ENCODE measurements around the gene PWWP2A. TPM values are rescaled to one million over a fixed set of nuclear protein-coding genes. Genes with fewer than 3 reads are reported as not detected.
A peak's percentile ranks its signal among the peaks of the same experiment; 100 is the strongest.
"Not testable (repeated sequence)": the region's sequence is repeated elsewhere in the genome, so short reads cannot be mapped to it uniquely, and the experiment has no call there.

Gene PWWP2A
- polyA plus RNA-seq, 1 donor from 2014 or later, result 30.5 TPM

DNA sequence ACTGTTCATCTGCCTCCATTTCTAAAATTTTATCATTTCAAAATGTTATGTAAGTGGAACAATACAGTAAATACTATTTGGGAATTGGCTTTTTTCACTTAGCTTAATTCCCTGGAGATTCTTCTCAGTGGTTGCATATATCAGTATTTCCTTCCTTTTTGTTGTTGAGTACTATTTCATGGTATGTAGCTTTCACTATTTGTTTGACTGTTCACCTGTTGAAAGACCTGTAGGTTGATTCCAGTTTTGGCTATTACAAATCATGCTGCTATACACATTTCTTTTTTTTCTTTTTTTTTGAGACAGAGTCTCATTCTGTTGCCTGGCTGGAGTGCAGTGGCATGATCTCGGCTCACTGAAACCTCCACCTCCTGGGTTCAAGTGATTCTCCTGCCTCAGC is 33.0 kb upstream of the PWWP2A start:
- Mint-ChIP-seq H3K4me1 (peaks cover 0 to 6% (median 3%) of the 10 kb centered on the region in 3 donors), H3K4me3 (peak overlapping the region in 2 of 4 donors; percentile 2 to 25), H3K27me3 (peaks cover 5% of the 10 kb centered on the region), H3K36me3 (peaks cover 2% of the 10 kb centered on the region), H3K27ac (no peak overlapping the region), H3K9me3 (peaks cover 0 to 3% (median 1%) of the 10 kb centered on the region in 3 donors)

DNA sequence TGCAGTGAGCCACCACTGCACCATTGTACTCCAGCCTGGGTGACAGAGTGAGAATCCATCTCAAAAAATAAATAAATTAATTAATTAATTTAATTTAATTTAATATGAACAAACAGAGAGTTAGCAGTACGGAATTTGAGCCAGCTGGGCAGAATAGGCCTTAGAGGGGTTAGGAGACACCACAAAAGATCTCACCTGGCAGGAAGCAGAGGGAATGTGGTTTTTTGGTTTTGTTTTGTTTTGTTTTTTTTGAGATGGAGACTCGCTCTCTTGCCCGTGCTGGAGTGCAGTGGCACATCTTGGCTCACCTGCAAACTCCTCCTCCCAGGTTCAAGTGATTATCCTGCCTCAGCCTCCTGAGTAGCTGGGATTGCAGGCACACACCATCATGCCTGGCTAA is 31.8 kb upstream of the PWWP2A start:
- peaks cover 5% of the 10 kb centered on the region for H3K36me3 Mint-ChIP-seq
- no peak overlapping the region for H3K4me3 Mint-ChIP-seq
- peaks cover 5% of the 10 kb centered on the region for H3K27me3 Mint-ChIP-seq
- H3K4me1 Mint-ChIP-seq, result peaks cover 0 to 9% (median 0%) of the 10 kb centered on the region in 3 donors
- H3K9me3 Mint-ChIP-seq, result peaks cover 0 to 3% (median 1%) of the 10 kb centered on the region in 3 donors
- H3K27ac Mint-ChIP-seq, result no peak overlapping the region

DNA sequence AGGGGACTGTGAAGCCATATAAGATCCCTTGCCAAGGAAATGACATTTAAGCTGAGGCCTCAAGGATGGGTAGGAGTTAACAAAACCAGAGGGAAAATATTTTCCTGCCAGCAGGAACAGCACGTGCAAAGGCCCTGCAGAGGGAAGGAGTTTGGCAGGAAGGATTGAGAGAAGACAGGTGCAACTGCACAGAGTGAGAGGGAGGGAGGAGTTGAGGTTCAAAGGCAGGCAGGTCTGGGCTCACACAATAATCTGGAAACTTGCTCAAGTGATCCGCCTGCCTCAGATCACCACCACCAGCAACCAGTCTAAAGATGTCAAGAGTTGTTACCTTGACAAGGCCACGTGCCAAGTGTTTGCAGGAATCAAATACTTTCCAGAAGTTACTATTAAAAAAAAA is 31.1 kb upstream of the PWWP2A start:
- peaks cover 0 to 9% (median 0%) of the 10 kb centered on the region in 3 donors for H3K4me1 Mint-ChIP-seq
- H3K27ac Mint-ChIP-seq, result no peak overlapping the region
- H3K4me3 Mint-ChIP-seq, result no peak overlapping the region
- peaks cover 5% of the 10 kb centered on the region for H3K36me3 Mint-ChIP-seq
- peaks cover 0 to 3% (median 1%) of the 10 kb centered on the region in 3 donors for H3K9me3 Mint-ChIP-seq
- peaks cover 5% of the 10 kb centered on the region for H3K27me3 Mint-ChIP-seq

DNA sequence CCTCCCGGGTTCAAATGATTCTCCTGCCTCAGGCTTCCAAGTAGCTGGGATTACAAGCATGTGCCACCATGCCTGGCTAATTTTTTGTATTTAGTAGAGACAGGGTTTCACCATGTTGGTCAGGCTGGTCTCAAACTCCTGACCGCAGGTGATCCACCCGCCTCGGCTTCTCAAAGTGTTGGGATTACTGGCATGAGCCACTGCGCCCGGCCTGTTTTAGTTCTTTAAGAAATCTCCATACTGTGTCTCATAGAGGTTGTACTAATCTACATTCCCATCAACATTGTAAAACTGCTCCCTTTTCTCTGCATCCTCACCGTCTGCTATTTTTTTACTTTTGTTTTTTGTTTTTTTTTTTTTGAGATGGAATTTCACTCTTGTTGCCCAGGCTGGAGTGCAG is 25.2 kb upstream of the PWWP2A start:
- not testable (repeated sequence) for H3K27ac Mint-ChIP-seq, H3K36me3 Mint-ChIP-seq, H3K4me1 Mint-ChIP-seq, H3K9me3 Mint-ChIP-seq, H3K4me3 Mint-ChIP-seq, H3K27me3 Mint-ChIP-seq

DNA sequence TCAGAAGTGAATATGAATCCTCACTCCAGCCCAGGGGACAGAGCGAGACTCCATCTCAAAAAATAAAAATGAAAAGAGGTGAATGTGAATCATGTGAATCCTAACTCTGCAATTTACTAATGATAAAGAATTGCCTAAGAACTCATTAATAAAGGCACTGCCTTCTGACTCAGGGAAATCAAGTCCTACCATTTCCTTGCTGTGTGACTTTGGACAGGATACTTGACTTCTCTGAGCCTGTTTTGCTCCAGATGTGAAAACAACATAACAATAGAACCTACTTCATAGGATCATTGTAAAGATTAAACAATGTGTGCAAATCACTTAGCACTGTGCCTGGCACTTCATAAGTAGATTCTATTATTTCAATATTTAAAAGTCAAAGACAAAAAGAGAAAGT is 15.1 kb upstream of the PWWP2A start:
- Mint-ChIP-seq H3K36me3 (no peaks in the 10 kb centered on the region), H3K4me3 (no peak overlapping the region), H3K4me1 (no peaks in the 10 kb centered on the region), H3K27me3 (peaks cover 11% of the 10 kb centered on the region), H3K9me3 (no peaks in the 10 kb centered on the region), H3K27ac (no peak overlapping the region)

DNA sequence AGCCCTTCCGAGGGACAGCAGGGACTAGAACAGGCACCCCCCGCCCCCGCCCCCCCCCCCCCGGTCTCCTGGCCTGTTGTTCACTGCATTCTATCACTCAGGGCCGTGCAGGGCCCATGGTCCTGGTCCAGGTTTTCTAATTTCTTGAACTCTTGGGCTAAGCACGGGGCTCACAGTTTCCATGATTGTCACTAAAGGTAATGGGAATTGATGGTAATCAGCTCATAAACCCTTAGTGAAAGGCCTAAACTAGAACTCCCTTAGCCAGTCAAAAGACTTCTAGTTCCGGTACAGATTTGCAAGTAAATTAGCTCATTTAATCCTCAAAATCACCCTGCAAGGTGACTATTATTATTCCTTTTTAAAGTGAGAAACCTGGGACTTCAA is 14.7 kb upstream of the PWWP2A start:
- Mint-ChIP-seq H3K36me3 (no peaks in the 10 kb centered on the region), H3K4me1 (no peaks in the 10 kb centered on the region), H3K27me3 (peaks cover 13% of the 10 kb centered on the region), H3K27ac (no peak overlapping the region), H3K9me3 (no peaks in the 10 kb centered on the region), H3K4me3 (no peak overlapping the region)

DNA sequence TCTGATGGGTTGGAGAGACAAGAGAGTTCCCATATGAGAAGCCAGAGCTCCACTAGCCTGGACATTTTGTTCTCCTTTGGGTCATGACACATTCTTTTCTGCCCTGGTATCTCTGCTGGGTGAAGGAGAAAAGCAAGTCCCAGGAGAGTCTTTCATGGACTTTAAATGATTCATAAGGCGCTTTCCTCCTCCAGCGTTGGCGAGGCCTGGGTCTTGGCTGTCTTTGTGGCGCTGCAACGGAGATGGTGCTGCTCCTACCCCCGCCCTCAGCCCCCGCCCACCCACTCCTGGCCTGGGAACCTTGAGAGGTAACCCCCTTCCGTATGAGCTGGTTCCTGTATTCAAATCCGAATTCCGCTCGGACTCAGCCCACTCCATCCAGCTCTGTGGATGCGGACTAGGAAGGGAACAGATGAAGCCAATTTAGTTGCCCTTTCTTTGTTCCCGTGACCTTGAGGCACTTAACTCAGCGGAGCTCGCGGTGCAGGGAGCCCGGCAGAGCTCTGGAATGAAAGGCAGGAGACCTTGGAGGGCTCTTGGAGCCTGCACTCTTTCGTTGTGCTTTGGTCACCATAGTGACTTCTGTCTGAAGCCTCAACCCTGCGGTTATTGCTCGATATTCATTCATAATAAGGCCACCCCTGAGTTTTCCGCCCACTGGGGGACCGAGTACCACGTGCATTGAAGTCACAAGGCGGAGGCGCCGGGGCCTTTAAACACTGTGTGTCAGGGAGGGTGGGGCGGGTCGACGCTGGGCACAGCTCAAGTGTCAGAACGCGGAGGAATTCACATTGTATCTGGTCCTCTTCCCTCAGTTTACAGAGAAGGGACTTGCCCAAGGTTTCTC is 14.0 kb upstream of the PWWP2A start:
- Mint-ChIP-seq H3K4me3 (peak overlapping the region in 1 of 4 donors; percentile 12), H3K27me3 (peaks cover 16% of the 10 kb centered on the region), H3K9me3 (no peaks in the 10 kb centered on the region), H3K4me1 (no peaks in the 10 kb centered on the region), H3K27ac (no peak overlapping the region), H3K36me3 (no peaks in the 10 kb centered on the region)

DNA sequence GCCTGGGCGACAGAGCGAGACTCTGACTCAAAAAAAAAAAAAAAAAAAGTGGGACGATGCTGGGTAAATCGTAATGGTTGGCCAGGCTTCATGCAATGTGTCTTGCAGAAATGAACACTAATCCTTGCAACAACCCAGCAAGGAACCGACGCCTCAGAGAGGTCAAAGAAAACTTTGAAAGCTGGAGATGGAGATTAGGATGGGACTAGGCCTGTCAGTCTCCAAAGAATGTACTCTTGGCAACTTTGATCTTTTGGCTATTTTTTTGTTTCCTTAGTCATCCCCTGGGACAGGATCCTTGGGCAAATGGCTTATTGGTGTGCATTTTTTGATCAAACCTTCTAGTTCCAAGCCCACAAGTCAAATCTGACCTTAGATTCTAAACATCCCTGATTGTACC is 10.6 kb upstream of the PWWP2A start:
- peaks cover 18% of the 10 kb centered on the region for H3K27me3 Mint-ChIP-seq
- H3K36me3 Mint-ChIP-seq, result no peaks in the 10 kb centered on the region
- peaks cover 0 to 5% (median 2%) of the 10 kb centered on the region in 3 donors for H3K9me3 Mint-ChIP-seq
- H3K27ac Mint-ChIP-seq, result no peak overlapping the region
- H3K4me1 Mint-ChIP-seq, result no peaks in the 10 kb centered on the region
- H3K4me3 Mint-ChIP-seq, result no peak overlapping the region

DNA sequence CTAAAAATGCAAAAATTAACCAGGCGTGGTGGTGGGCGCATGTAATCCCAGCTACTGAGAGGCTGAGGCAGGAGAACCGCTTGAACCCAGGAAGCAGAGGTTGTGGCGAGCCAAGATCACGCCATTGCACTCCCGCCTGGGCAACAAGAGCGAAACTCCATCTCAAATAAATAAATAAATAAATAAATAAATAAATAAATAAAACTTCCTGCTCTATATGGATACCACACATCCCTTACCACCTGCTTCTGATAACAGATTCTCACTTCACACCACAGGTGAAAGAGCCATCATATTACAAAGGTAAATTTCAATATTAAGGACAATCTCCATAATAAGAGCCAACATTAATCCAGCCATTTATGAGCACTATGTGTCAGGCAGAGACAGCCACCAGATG is 9.4 kb upstream of the PWWP2A start:
- Mint-ChIP-seq H3K4me3 (no peak overlapping the region), H3K27me3 (peaks cover 14% of the 10 kb centered on the region), H3K36me3 (no peaks in the 10 kb centered on the region), H3K4me1 (no peaks in the 10 kb centered on the region), H3K9me3 (peaks cover 0 to 5% (median 2%) of the 10 kb centered on the region in 3 donors), H3K27ac (no peak overlapping the region)

DNA sequence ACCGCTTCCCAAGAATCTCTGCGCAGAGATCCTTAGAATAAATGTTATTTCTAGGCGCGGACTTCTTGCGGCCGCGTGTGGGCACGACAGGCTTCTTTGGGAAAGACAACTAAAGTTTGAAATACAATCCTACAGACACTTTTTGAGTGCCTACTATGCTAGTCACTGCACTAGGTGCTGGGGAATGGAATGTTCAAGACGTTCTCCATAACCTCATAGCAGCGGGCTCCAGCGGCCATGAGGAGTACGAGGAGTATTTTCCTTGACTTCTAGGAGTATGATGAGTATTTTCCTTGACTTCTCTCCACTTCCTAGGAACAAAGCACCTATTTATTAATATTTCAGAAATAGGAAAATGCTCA is 636 bp upstream of the PWWP2A start:
- Mint-ChIP-seq H3K27me3 (peaks cover 3% of the 10 kb centered on the region), H3K36me3 (peaks cover 2% of the 10 kb centered on the region), H3K9me3 (no peaks in the 10 kb centered on the region), H3K4me3 (peak overlapping the region; percentile 68 to 99 (median 94)), H3K27ac (peak overlapping the region; percentile 12 to 94 (median 31)), H3K4me1 (peaks cover 0 to 12% (median 9%) of the 10 kb centered on the region in 3 donors)

DNA sequence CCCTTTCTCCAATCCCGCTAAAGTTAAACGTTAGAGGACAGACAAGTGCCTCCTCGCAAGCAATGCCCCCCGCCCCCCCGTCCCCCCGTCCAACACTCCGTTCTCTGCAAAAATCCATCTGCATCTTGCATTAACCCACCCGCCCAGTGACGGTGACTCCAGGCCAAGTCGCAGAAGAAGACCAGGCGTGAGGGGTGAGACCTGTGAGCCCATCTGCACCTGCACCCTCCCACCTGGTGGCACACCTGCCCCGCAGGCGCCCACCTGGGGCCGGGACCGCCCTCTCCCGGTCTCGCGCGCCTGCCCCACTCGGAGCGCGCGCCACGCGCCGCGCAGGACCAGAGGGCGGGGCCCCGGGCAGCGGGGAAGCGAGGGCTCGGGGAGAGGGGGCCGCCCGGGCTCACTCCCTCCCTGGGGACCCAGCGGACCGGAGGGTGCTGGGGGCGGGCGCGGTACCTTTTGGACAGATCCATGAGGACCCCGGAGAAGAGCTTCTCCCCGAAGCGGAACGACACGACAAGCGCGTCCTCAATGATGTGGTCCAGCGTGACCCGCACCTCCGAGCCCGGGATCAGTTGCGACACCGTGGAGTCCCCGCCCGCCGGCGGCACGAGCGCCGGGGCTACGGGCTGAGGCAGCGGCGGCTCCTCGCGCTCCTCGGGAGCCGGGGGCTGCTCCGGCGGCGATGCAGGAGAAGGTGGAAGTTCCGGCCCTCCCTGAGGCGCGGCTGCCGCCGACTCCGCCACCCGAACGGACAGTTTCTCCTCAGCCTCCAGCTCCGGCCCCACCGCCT is 705 bp downstream of the PWWP2A start:
- H3K36me3 Mint-ChIP-seq, result peaks cover 3% of the 10 kb centered on the region
- H3K27ac Mint-ChIP-seq, result peak overlapping the region in 2 of 3 donors; percentile 15 to 31
- no peaks in the 10 kb centered on the region for H3K9me3 Mint-ChIP-seq
- H3K4me1 Mint-ChIP-seq, result peaks cover 2 to 12% (median 9%) of the 10 kb centered on the region in 3 donors
- peak overlapping the region; percentile 71 to 99 (median 93) for H3K4me3 Mint-ChIP-seq
- H3K27me3 Mint-ChIP-seq, result peaks cover 3% of the 10 kb centered on the region

DNA sequence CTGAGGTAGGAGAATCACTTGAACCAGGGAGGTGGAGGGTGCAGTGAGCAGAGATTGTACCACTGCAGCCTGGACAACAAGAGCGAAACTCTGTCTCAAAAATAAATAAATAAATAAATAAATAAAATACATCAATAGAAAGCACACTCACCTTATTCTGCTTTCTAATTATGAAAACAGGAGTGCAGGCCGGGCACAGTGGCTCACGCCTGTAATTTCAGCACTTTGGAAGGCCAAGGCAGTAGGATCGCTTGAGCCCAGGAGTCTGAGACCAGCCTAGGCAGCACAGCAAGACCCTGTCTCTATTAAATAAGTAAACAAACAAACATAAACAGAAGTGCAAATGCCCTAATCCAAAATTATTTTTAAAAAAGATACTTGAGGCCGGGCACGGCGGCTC is 2.3 kb downstream of the PWWP2A start:
- H3K4me1 Mint-ChIP-seq, result peaks cover 6 to 12% (median 9%) of the 10 kb centered on the region in 3 donors
- peak overlapping the region in 3 of 4 donors; percentile 30 to 65 (median 38) for H3K4me3 Mint-ChIP-seq
- no peaks in the 10 kb centered on the region for H3K27me3 Mint-ChIP-seq
- peaks cover 3% of the 10 kb centered on the region for H3K36me3 Mint-ChIP-seq
- H3K27ac Mint-ChIP-seq, result no peak overlapping the region
- H3K9me3 Mint-ChIP-seq, result no peaks in the 10 kb centered on the region

DNA sequence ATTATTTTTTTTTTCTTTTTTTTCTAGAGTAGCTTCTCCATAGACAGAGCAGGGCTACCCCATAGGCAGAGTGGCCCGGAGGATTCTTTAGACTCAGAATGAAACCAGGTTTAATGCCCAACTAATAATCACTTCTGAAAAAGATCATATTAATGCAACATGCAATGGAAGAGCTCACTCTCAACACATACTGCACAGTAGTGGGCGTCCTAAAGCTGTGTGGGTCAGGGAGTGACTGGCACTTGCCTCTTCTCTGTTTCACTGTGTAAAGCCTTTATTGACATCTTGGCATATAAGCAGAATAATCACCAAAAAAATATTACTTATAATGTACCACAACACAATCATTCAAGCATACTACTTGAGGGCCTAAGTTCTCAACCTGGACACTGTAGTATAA is 11.1 kb downstream of the PWWP2A start:
- H3K36me3 Mint-ChIP-seq, result peaks cover 5% of the 10 kb centered on the region
- no peak overlapping the region for H3K4me3 Mint-ChIP-seq
- H3K4me1 Mint-ChIP-seq, result peaks cover 18 to 23% (median 21%) of the 10 kb centered on the region in 3 donors
- no peaks in the 10 kb centered on the region for H3K9me3 Mint-ChIP-seq
- H3K27me3 Mint-ChIP-seq, result no peaks in the 10 kb centered on the region
- peak overlapping the region in 1 of 3 donors; percentile 41 for H3K27ac Mint-ChIP-seq

DNA sequence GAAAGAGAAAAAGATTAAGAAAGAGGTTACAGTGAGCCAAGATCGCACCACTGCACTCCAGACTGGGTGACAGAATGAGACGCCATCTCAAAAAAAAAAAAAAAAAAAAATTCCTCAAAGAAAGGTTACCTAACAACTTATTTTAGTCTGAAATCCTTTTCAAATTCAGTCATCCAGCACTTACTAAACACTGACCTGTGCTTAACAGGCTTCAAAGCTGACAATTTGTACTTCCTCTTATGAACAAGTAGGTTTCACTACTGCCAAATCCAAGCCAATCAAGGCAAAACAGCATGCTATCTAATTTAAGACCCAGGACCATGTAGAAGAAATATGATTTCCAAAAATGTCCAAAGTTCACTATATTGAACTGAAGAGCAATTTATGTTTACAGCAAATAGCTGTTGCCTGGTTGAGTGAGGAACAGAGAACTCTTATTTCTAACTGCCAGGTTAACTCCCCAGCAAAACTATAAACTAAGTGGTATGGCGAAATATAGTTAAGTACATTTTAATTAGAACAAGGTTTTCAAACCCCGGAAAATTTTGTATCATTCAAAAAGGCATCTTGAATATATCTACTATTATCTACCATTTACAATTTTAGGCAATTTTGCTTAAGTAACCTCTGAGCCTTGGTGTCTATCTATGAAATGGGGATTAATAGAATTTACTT is 13.4 kb downstream of the PWWP2A start:
- peaks cover 18 to 25% (median 22%) of the 10 kb centered on the region in 3 donors for H3K4me1 Mint-ChIP-seq
- no peaks in the 10 kb centered on the region for H3K9me3 Mint-ChIP-seq
- H3K4me3 Mint-ChIP-seq, result no peak overlapping the region
- peak overlapping the region in 1 of 3 donors; percentile 46 for H3K27ac Mint-ChIP-seq
- H3K36me3 Mint-ChIP-seq, result peaks cover 6% of the 10 kb centered on the region
- no peaks in the 10 kb centered on the region for H3K27me3 Mint-ChIP-seq

DNA sequence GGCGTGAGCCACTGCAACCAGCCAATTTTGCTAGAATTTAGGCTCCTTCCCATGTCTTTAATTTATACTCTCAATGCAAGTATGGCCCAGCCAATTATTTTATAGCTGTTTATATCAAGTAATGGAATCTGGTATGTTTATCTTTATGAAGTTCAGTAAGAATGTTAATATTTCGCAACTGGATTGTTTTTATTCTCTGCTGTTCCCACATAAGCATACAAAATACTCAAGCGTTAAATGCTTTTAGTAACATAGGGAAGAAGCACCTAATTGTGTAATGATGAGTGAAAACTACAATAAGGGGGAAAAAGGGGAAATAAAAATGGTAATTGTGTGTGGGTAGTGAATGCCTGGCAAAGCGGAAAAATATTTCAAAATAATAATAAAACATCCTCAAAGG is 21.3 kb downstream of the PWWP2A start:
- Mint-ChIP-seq H3K27me3 (no peaks in the 10 kb centered on the region), H3K9me3 (no peaks in the 10 kb centered on the region), H3K27ac (peak overlapping the region in 2 of 3 donors; percentile 11 to 26), H3K4me3 (peak overlapping the region in 2 of 4 donors; percentile 22 to 29), H3K36me3 (peaks cover 8% of the 10 kb centered on the region), H3K4me1 (peaks cover 12 to 19% (median 18%) of the 10 kb centered on the region in 3 donors)
